ENCODE measurements around the gene ASTN1.

The ASTN1 gene

GRCh38 chr1:176931526-176931925 is 233.0 kb downstream of the ASTN1 start:
- no peak for DNase-seq (ENCODE audit: low read depth, low spot score)

- DNase-seq (ENCODE audit: low read depth, low spot score): no peak
Measured at GRCh38 chr1:176926330-176927086, 238.0 kb downstream of the ASTN1 start.

GRCh38 chr1:176925223-176925622 is 239.3 kb downstream of the ASTN1 start:
- no peak for DNase-seq (ENCODE audit: low read depth, low spot score)

GRCh38 chr1:176923283-176923682 is 241.2 kb downstream of the ASTN1 start:
- DNase-seq (ENCODE audit: low read depth, low spot score): no peak

GRCh38 chr1:176919386-176920378 is 244.8 kb downstream of the ASTN1 start:
- no peak for DNase-seq (ENCODE audit: low read depth, low spot score)

- no peak for DNase-seq (ENCODE audit: low read depth, low spot score)
Measured at GRCh38 chr1:176905648-176906047, 258.9 kb downstream of the ASTN1 start.

GRCh38 chr1:176904057-176904751 is 260.3 kb downstream of the ASTN1 start:
- DNase-seq (ENCODE audit: low read depth, low spot score): no peak

GRCh38 chr1:176903474-176903873 is 261.0 kb downstream of the ASTN1 start:
- no peak for DNase-seq (ENCODE audit: low read depth, low spot score)

- no peak for DNase-seq (ENCODE audit: low read depth, low spot score)
Measured at GRCh38 chr1:176899321-176899720, 265.2 kb downstream of the ASTN1 start.

GRCh38 chr1:176897350-176898236 is 266.9 kb downstream of the ASTN1 start:
- no peak for DNase-seq (ENCODE audit: low read depth, low spot score)

GRCh38 chr1:176896216-176896615 is 268.3 kb downstream of the ASTN1 start:
- DNase-seq (ENCODE audit: low read depth, low spot score): no peak

- no peak for DNase-seq (ENCODE audit: low read depth, low spot score)
Measured at GRCh38 chr1:176894450-176894849, 270.1 kb downstream of the ASTN1 start.

GRCh38 chr1:176893625-176894352 is 270.7 kb downstream of the ASTN1 start:
- no peak for DNase-seq (ENCODE audit: low read depth, low spot score)

GRCh38 chr1:176888471-176889032 is 276.0 kb downstream of the ASTN1 start:
- no peak for DNase-seq (ENCODE audit: low read depth, low spot score)

GRCh38 chr1:176885751-176886150 is 278.8 kb downstream of the ASTN1 start:
- DNase-seq (ENCODE audit: low read depth, low spot score): no peak

- DNase-seq (ENCODE audit: low read depth, low spot score): no peak
Measured at GRCh38 chr1:176885341-176885740, 279.2 kb downstream of the ASTN1 start.

GRCh38 chr1:176884911-176885310 is 279.6 kb downstream of the ASTN1 start:
- no peak for DNase-seq (ENCODE audit: low read depth, low spot score)

GRCh38 chr1:176884286-176884685 is 280.2 kb downstream of the ASTN1 start:
- DNase-seq (ENCODE audit: low read depth, low spot score): no peak

GRCh38 chr1:176880955-176881595 is 283.4 kb downstream of the ASTN1 start:
- DNase-seq (ENCODE audit: low read depth, low spot score): no peak

All from brain pericyte (primary cell).